Activated CD8-positive, alpha-beta memory T cell treated with anti-CD3 and anti-CD28 coated beads, Interleukin-2, amount 50 U/mL, for 24 hours (primary cell): Measurements from ENCODE around the gene USP44.
"Not testable (repeated sequence)": the region's sequence is repeated elsewhere in the genome, so short reads cannot be mapped to it uniquely, and the experiment has no call there.

Experiments
- DNase-seq: peaks from one replicate; pipeline ENCODE4 v3.0.0-alpha.2; 2020; ENCODE audit errors: extremely low read depth

USP44 gene

GRCh38 chr12:95509300-95509699 lies 42.0 kb downstream of the USP44 start:
- no peak for DNase-seq

GRCh38 chr12:95506707-95507523 lies 44.4 kb downstream of the USP44 start:
- no peak for DNase-seq

- DNase-seq: no peak
Measured at GRCh38 chr12:95505039-95505438, 46.2 kb downstream of the USP44 start.

- DNase-seq: no peak
Measured at GRCh38 chr12:95504140-95504539, 47.1 kb downstream of the USP44 start.

- no peak for DNase-seq
Measured at GRCh38 chr12:95499772-95500171, 51.5 kb downstream of the USP44 start.

- DNase-seq: no peak
Measured at GRCh38 chr12:95498968-95499367, 52.3 kb downstream of the USP44 start.

GRCh38 chr12:95497031-95497430 lies 54.2 kb downstream of the USP44 start:
- no peak for DNase-seq

- DNase-seq: no peak
Measured at GRCh38 chr12:95495433-95495832, 55.8 kb downstream of the USP44 start.

GRCh38 chr12:95494888-95495287 lies 56.4 kb downstream of the USP44 start:
- no peak for DNase-seq

GRCh38 chr12:95492462-95492861 lies 58.8 kb downstream of the USP44 start:
- no peak for DNase-seq

GRCh38 chr12:95487024-95487423 lies 64.3 kb downstream of the USP44 start:
- DNase-seq: no peak

GRCh38 chr12:95484524-95484923 lies 66.8 kb downstream of the USP44 start:
- DNase-seq: no peak

- DNase-seq: not testable (repeated sequence)
Measured at GRCh38 chr12:95482564-95482963, 68.7 kb downstream of the USP44 start.

- no peak for DNase-seq
Measured at GRCh38 chr12:95481888-95482287, 69.4 kb downstream of the USP44 start.

- no peak for DNase-seq
Measured at GRCh38 chr12:95481072-95481471, 70.2 kb downstream of the USP44 start.

- DNase-seq: no peak
Measured at GRCh38 chr12:95480230-95480629, 71.0 kb downstream of the USP44 start.

GRCh38 chr12:95474660-95474958 lies 76.7 kb downstream of the USP44 start:
- no peak for DNase-seq

GRCh38 chr12:95473884-95474659 lies 77.2 kb downstream of the USP44 start, which contains the start of gene METAP2:
METAP2 (plus strand) TSS chr12:95474152; CDS start chr12:95474180, 28 bp downstream.
- DNase-seq: peak; percentile 83

GRCh38 chr12:95473231-95473883 lies 77.9 kb downstream of the USP44 start:
- no peak for DNase-seq

GRCh38 chr12:95470300-95470699 lies 81.0 kb downstream of the USP44 start:
- DNase-seq: no peak
